Adrenal gland (tissue), 12 donors: Measurements from ENCODE around the gene EIF4G3. TPM values are rescaled to one million over a fixed set of nuclear protein-coding genes. Genes with fewer than 3 reads are reported as not detected.

Source experiments
- DNase-seq, 7 donors: peaks; one replicate each; pipeline ENCODE4 v3.0.0-alpha.2; 2019 to 2020
- H3K27ac ChIP-seq, 5 donors: fragments of 200-600 bp; sonication (generic) in 4 of 5; 1 replicate in 3 of 5; 2 replicates in 2 of 5; pipeline versions ENCODE4 v1.5.1 to v1.8.0; 2016 to 2020; ENCODE audit warnings: mild to moderate bottlenecking in 1 of 5
- H3K27me3 ChIP-seq: fragments of 200-600 bp; 2 replicates; pipeline ENCODE4 v1.8.0; 2021
- H3K36me3 ChIP-seq, 2 donors: fragments of 200-600 bp; replicated peaks in 1 of 2; 1 replicate in 1 of 2; 2 replicates in 1 of 2; pipeline versions ENCODE4 v1.5.1 to v1.8.0; 2018 to 2022
- H3K4me1 ChIP-seq, 2 donors: fragments of 200-600 bp; replicated peaks in 1 of 2; 1 replicate in 1 of 2; 2 replicates in 1 of 2; pipeline versions ENCODE4 v1.5.1 to v1.8.0; 2018 to 2021
- H3K4me3 ChIP-seq, 4 donors: fragments of 200-600 bp; sonication (generic) in 3 of 4; one replicate each; pipeline ENCODE4 v1.5.1; 2016 to 2018
- H3K9me3 ChIP-seq, 3 donors: fragments of 200-600 bp; sonication (generic) in 1 of 3; replicated peaks in 1 of 3; 1 replicate in 2 of 3; 2 replicates in 1 of 3; pipeline versions ENCODE4 v1.5.1 to v1.8.0; 2016 to 2021
- CTCF ChIP-seq, 6 experiments: fragments of 450-650 bp in 4 of 6; fragments of 200-600 bp in 2 of 6; sonication (generic) in 1 of 6; IDR thresholded peaks; 1 replicate in 5 of 6; 2 replicates in 1 of 6; pipeline versions ENCODE4 v1.5.1 to v1.8.0; 2016 to 2021; ENCODE audit warnings: antibody characterized with exemption in 6 of 6, mild to moderate bottlenecking in 2 of 6, moderate library complexity in 1 of 6
- POLR2A ChIP-seq, 2 donors: fragments of 450-650 bp; IDR thresholded peaks; one replicate each; pipeline ENCODE4 v1.6.1; 2017; ENCODE audit warnings: antibody characterized with exemption in 2 of 2, mild to moderate bottlenecking in 2 of 2, moderate library complexity in 1 of 2
- WGBS, 4 donors: extraction: QIAGEN DNeasy Blood & Tissue Kit in 2 of 4; methylation state at CpG; one replicate each; pipeline versions ENCODE4 v1.1.5 to v1.1.7; 2013 to 2017; 5-methylcytosine and 5-hydroxymethylcytosine counted together
- intact Hi-C, 2 donors: fragments of 100-400 bp; cut with DNase I; formaldehyde crosslinking; loops; one replicate each; pipeline versions ENCODE4 v1.14.1 to v1.15.0; 2022 to 2023
- polyA plus RNA-seq, 3 donors: library from polyadenylated mRNA; stranded (reverse); fragments of 200-250 nt in 2 of 3; fragments of 350-450 nt in 1 of 3; fragmentation: Illumina TruSeq in 1 of 3; extraction: RNeasy Lipid Tissue Mini Kit (QIAGEN cat#74804) in 1 of 3; gene quantifications; one replicate each; pipeline ENCODE4 v1.2.3, GENCODE V29; 2013 to 2014
- total RNA-seq, 9 donors: library from RNA; depleted of rRNA in 4 of 9; stranded (reverse); fragments of >200 nt in 4 of 9; fragments of 120-200 nt in 1 of 9; fragmentation: NEBNext Ultra II Directional in 1 of 9; extraction: Animal tissue kit (Norgen Biotek cat#: 25700) in 1 of 9; gene quantifications; one replicate each; pipeline versions ENCODE4 v1.1.0 to v1.2.4, GENCODE V29; 2013 to 2023
- donor health status: healthy with polysubstance abuse.
- donor health status: Bipolar disorder and iron deficiency.
- donor health status: DM: yes; HTN: yes; CAD: no.
- donor health status: DM: no; HTN: no; CAD: no.
- donor health status: DM: no; HTN: no; CAD: no.
- donor health status: DM: yes; HTN: yes; CAD: no.

Gene EIF4G3
- total and polyA plus RNA-seq, 12 donors = 30.7 to 58.7 (median 51.6) TPM

- Histone ChIP-seq H3K36me3 (no peaks in the 10 kb centered on the region), H3K4me1 (peaks cover 5 to 9% of the 10 kb centered on the region in 2 donors), H3K27me3 (no peaks in the 10 kb centered on the region), H3K9me3 (no peaks in the 10 kb centered on the region), H3K27ac (no peak overlapping the region), H3K4me3 (no peak overlapping the region)
- 89 to 95% (median 93%) methylated on average over 3 of the region's 3 CpGs for WGBS, 4 donors
- intact Hi-C loops = no loop called here
- DNase-seq = no peak
- TF ChIP-seq POLR2A (IDR thresholded peaks at IDR 0.05) (no peak), CTCF (IDR thresholded peaks at IDR 0.05) (no peak)
These were observed 163.2 kb downstream of the EIF4G3 start for GRCh38 chr1:21013510-21013909.

- peaks cover 5 to 9% of the 10 kb centered on the region in 2 donors for H3K4me1 ChIP-seq
- DNase-seq = no peak
- H3K36me3 ChIP-seq = no peaks in the 10 kb centered on the region
- H3K9me3 ChIP-seq = no peaks in the 10 kb centered on the region
- 73 to 86% (median 82%) methylated on average over 5 of the region's 5 CpGs for WGBS, 4 donors
- intact Hi-C loops = no loop called here
- no peaks in the 10 kb centered on the region for H3K27me3 ChIP-seq
- no peak overlapping the region for H3K4me3 ChIP-seq
- H3K27ac ChIP-seq = no peak overlapping the region
- TF ChIP-seq POLR2A (IDR thresholded peaks at IDR 0.05) (no peak), CTCF (IDR thresholded peaks at IDR 0.05) (no peak)
These were observed 163.8 kb downstream of the EIF4G3 start for GRCh38 chr1:21012937-21013336.

- H3K27ac ChIP-seq = no peak overlapping the region
- TF ChIP-seq CTCF (IDR thresholded peaks at IDR 0.05) (no peak), POLR2A (IDR thresholded peaks at IDR 0.05) (no peak)
- no peaks in the 10 kb centered on the region for H3K27me3 ChIP-seq
- H3K9me3 ChIP-seq = no peaks in the 10 kb centered on the region
- no peak overlapping the region for H3K4me3 ChIP-seq
- peaks cover 0 to 21% of the 10 kb centered on the region in 2 donors for H3K4me1 ChIP-seq
- no peaks in the 10 kb centered on the region for H3K36me3 ChIP-seq
- WGBS, 4 donors = 96 to 100% (median 100%) methylated on average over 1 of the region's 1 CpG
- intact Hi-C loops = no loop called here
- DNase-seq = no peak
These were observed 168.8 kb downstream of the EIF4G3 start for GRCh38 chr1:21007876-21008275.

- intact Hi-C loops = no loop called here
- Histone ChIP-seq H3K36me3 (no peaks in the 10 kb centered on the region), H3K4me1 (peaks cover 0 to 25% of the 10 kb centered on the region in 2 donors), H3K9me3 (no peaks in the 10 kb centered on the region), H3K27me3 (no peaks in the 10 kb centered on the region), H3K27ac (no peak overlapping the region), H3K4me3 (no peak overlapping the region)
- 84 to 91% (median 87%) methylated on average over 4 of the region's 4 CpGs for WGBS, 4 donors
- TF ChIP-seq CTCF (IDR thresholded peaks at IDR 0.05) = no peak
- no peak for TF ChIP-seq POLR2A (IDR thresholded peaks at IDR 0.05)
- no peak for DNase-seq
These were observed 171.0 kb downstream of the EIF4G3 start for GRCh38 chr1:21005466-21006239.
